Calu3 (cell line): ENCODE measurements around the gene IQCF2. TPM values are rescaled to one million over a fixed set of nuclear protein-coding genes. Genes with fewer than 3 reads are reported as not detected.
"Not testable (repeated sequence)": the region's sequence is repeated elsewhere in the genome, so short reads cannot be mapped to it uniquely, and the experiment has no call there.

ENCODE experiments used
- BruUV-seq: library from RNA; stranded (reverse); fragments of 400-500 nt; replicated peaks from 2 replicates; lab custom pipeline; 2021; lab: Mats Ljungman, UMichigan
- CTCF ChIA-PET: fragments of 300-600 bp; sonication (Branson Sonifier 250); formaldehyde crosslinking; loops from one replicate; lab custom pipeline; 2022; ENCODE audit warnings: antibody characterized with exemption; lab: Charles Lee
- DNase-seq: peaks from one replicate; pipeline ENCODE4 v3.0.0; 2022
- H3K27ac Mint-ChIP-seq: one replicate; pipeline ENCODE4 v1.8.0; 2022; ENCODE audit warnings: mixed read lengths; ENCODE audit not compliant: unreplicated experiment
- H3K27me3 Mint-ChIP-seq: one replicate; pipeline ENCODE4 v1.8.0; 2022; ENCODE audit warnings: mixed read lengths; ENCODE audit not compliant: unreplicated experiment
- H3K36me3 Mint-ChIP-seq: one replicate; pipeline ENCODE4 v1.8.0; 2022; ENCODE audit warnings: mild to moderate bottlenecking, moderate library complexity, mixed read lengths; ENCODE audit not compliant: insufficient read depth, unreplicated experiment
- H3K4me1 Mint-ChIP-seq: one replicate; pipeline ENCODE4 v1.8.0; 2022; ENCODE audit warnings: mild to moderate bottlenecking, low read depth, mixed read lengths; ENCODE audit not compliant: unreplicated experiment
- H3K4me3 Mint-ChIP-seq: one replicate; pipeline ENCODE4 v1.8.0; 2022; ENCODE audit warnings: mild to moderate bottlenecking, low read depth, moderate library complexity, mixed read lengths; ENCODE audit not compliant: unreplicated experiment
- H3K9me3 Mint-ChIP-seq: one replicate; pipeline ENCODE4 v1.8.0; 2022; ENCODE audit warnings: low read depth, mixed read lengths; ENCODE audit not compliant: unreplicated experiment
- CTCF ChIP-seq: fragments of 200-600 bp; IDR thresholded peaks from one replicate; pipeline ENCODE4 v1.8.0; 2022; ENCODE audit warnings: antibody characterized with exemption; ENCODE audit not compliant: unreplicated experiment
- intact Hi-C: fragments of 100-400 bp; cut with micrococcal nuclease; formaldehyde crosslinking; loops from one replicate; pipeline ENCODE4 v1.10.0; 2022; ENCODE audit not compliant: unreplicated experiment
- total RNA-seq: library from RNA; stranded (reverse); gene quantifications from 2 replicates; pipeline ENCODE4 v1.2.3, GENCODE V29; 2022

Gene IQCF2
- total RNA-seq, 1 experiment from 2014 or later, result not detected

DNA sequence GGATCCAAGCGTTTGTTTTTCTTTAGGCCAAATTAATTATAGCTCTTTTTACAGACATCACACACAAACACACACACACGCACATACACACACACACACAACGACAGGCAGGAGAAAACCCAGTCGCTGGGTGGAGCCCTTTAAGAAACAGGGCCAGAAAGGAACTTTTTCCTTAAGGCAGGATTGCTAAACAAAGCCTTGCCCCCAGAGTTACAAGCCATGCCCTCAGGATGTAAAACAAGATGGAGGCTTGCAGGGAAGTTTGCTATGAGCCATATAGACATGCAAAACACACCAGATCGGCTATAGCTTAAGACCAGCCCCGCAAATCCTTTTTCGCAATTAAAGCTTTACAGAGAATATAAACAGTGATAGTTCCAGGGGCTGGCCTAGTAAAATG lies 16.3 kb upstream of the IQCF2 start:
- no peaks in the 10 kb centered on the region for H3K9me3 Mint-ChIP-seq
- CTCF ChIA-PET, result no interaction called here
- H3K27me3 Mint-ChIP-seq, result peaks cover 67% of the 10 kb centered on the region
- no peak for TF ChIP-seq CTCF
- H3K36me3 Mint-ChIP-seq, result no peaks in the 10 kb centered on the region
- intact Hi-C loops, result no loop called here
- no peaks in the 10 kb centered on the region for H3K4me1 Mint-ChIP-seq
- no peak overlapping the region for H3K27ac Mint-ChIP-seq
- no peak overlapping the region for H3K4me3 Mint-ChIP-seq
- DNase-seq, result no peak
- BruUV-seq, result no TSS peak

GRCh38 chr3:51855411-51855810 lies 6.0 kb upstream of the IQCF2 start:
- BruUV-seq, H3K36me3 Mint-ChIP-seq, DNase-seq, H3K4me1 Mint-ChIP-seq, H3K9me3 Mint-ChIP-seq, intact Hi-C loops, CTCF ChIA-PET, H3K27ac Mint-ChIP-seq, H3K4me3 Mint-ChIP-seq, H3K27me3 Mint-ChIP-seq: not testable (repeated sequence)

DNA sequence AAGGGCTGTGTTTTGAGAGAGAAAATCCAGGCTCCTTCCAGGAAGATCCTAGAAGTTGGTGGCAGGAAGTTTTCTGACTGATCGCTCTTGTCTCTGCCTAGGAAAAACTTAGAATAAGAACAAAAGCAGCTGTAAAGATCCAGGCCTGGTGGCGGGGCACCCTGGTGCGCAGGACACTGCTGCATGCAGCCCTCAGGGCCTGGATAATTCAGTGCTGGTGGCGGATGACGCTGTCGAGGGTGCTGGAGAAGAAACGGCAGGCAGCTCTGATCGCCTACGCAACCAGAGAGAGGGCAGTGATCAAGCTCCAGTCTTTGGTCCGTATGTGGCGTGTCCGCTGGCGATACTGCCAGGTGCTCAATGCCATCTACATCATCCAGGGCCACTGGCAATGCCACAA lies 1.5 kb downstream of the IQCF2 start:
- intact Hi-C loops, result no loop called here
- H3K27ac Mint-ChIP-seq, result no peak overlapping the region
- H3K4me1 Mint-ChIP-seq, result no peaks in the 10 kb centered on the region
- H3K9me3 Mint-ChIP-seq, result no peaks in the 10 kb centered on the region
- peaks cover 9% of the 10 kb centered on the region for H3K27me3 Mint-ChIP-seq
- no TSS peak for BruUV-seq
- DNase-seq, result no peak
- no peaks in the 10 kb centered on the region for H3K36me3 Mint-ChIP-seq
- CTCF ChIA-PET, result no interaction called here
- no peak overlapping the region for H3K4me3 Mint-ChIP-seq
- TF ChIP-seq CTCF, result no peak

DNA sequence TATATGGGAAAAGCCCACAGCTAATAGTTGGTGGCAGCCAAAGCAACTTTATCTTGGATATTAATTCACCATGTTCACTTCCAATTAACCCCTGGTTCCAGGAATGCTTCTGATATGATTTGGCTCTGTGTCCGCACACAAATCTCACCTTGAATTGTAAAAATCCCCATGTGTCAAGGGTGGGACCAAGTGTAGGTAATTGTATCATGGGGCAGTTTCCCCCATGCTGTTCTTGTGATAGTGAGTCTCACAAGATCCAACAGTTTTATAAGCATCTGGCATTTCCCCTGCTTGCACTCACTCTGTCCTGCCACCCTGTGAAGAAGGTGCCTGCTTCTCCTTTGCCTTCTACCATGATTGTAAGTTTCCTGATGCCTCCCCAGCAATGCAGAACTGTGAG lies 7.5 kb downstream of the IQCF2 start:
- H3K9me3 Mint-ChIP-seq, H3K27me3 Mint-ChIP-seq, H3K27ac Mint-ChIP-seq, H3K4me3 Mint-ChIP-seq, H3K36me3 Mint-ChIP-seq, BruUV-seq, H3K4me1 Mint-ChIP-seq, intact Hi-C loops, CTCF ChIA-PET, DNase-seq: not testable (repeated sequence)

DNA sequence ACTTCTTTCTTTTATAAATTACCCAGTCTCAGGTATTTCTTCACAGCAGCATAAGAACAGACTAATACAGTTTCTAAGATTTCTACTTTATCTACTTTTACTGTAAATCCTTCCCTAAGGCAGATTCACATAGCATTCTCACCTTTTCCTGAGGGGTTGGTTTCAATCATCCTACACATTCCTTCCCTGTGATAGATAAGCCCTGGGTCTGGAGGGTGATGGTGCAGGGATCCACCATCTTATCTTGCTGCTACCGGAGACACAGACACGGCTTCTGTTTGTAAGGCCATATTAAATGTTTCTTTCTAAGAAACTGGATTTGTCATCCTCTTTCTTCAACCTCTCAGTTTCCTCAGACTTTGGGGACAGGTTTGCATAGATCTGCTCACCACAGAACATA lies 7.9 kb downstream of the IQCF2 start:
- no peaks in the 10 kb centered on the region for H3K9me3 Mint-ChIP-seq
- intact Hi-C loops, result no loop called here
- TF ChIP-seq CTCF, result no peak
- no peak overlapping the region for H3K27ac Mint-ChIP-seq
- H3K4me1 Mint-ChIP-seq, result peaks cover 2% of the 10 kb centered on the region
- H3K36me3 Mint-ChIP-seq, result no peaks in the 10 kb centered on the region
- BruUV-seq, result no TSS peak
- DNase-seq, result no peak
- H3K27me3 Mint-ChIP-seq, result no peaks in the 10 kb centered on the region
- no peak overlapping the region for H3K4me3 Mint-ChIP-seq
- CTCF ChIA-PET, result no interaction called here
